Prostate gland (tissue), 2 donors: ENCODE data around the gene MRE11. TPM values are rescaled to one million over a fixed set of nuclear protein-coding genes. Genes with fewer than 3 reads are reported as not detected.

ENCODE experiments used
- DNase-seq: peaks from one replicate; pipeline ENCODE4 v3.0.0-alpha.2; 2019; ENCODE audit warnings: low spot score
- H3K27ac ChIP-seq, 2 donors: fragments of 200-600 bp; sonication (generic); 2 replicates each; pipeline ENCODE4 v1.5.1; 2017 to 2019
- H3K27me3 ChIP-seq: fragments of 200-600 bp; sonication (generic); replicated peaks from 2 replicates; pipeline ENCODE4 v1.5.1; 2019; ENCODE audit not compliant: insufficient read depth
- H3K36me3 ChIP-seq, 2 donors: fragments of 200-600 bp; sonication (generic); 1 replicate in 1 of 2; 2 replicates in 1 of 2; pipeline versions ENCODE4 v1.5.1 to v1.8.1; 2017 to 2019
- H3K4me1 ChIP-seq: fragments of 200-600 bp; sonication (generic); replicated peaks from 2 replicates; pipeline ENCODE4 v1.5.1; 2019
- H3K4me3 ChIP-seq, 2 donors: fragments of 200-600 bp; sonication (generic); 2 replicates each; pipeline ENCODE4 v1.5.1; 2017 to 2019
- H3K9me3 ChIP-seq: fragments of 200-600 bp; sonication (generic); 2 replicates; pipeline ENCODE4 v1.5.1; 2017
- POLR2A ChIP-seq: fragments of 450-650 bp; IDR thresholded peaks from one replicate; pipeline ENCODE4 v1.6.1; 2016; ENCODE audit warnings: antibody characterized with exemption, mild to moderate bottlenecking
- POLR2AphosphoS5 ChIP-seq: sonication (generic); formaldehyde crosslinking; IDR thresholded peaks from one replicate; pipeline ENCODE4 v1.6.1; 2017; ENCODE audit warnings: antibody characterized with exemption
- WGBS: methylation state at CpG from one replicate; pipeline ENCODE4 v1.1.5; 2018; 5-methylcytosine and 5-hydroxymethylcytosine counted together
- intact Hi-C: fragments of 100-400 bp; cut with DNase I; formaldehyde crosslinking; loops from one replicate; pipeline ENCODE4 v1.14.2; 2022
- total RNA-seq, 2 donors: library from RNA; depleted of rRNA; stranded (reverse); fragments of >200 nt; gene quantifications; one replicate each; pipeline ENCODE4 v1.1.0, GENCODE V29; 2016
- TF ChIP-seq, protein P1 (sequence below), 4 experiments: fragments of 200-600 bp in 2 of 4; fragments of 450-650 bp in 2 of 4; sonication (generic) in 2 of 4; IDR thresholded peaks; 1 replicate in 3 of 4; 2 replicates in 1 of 4; pipeline ENCODE4 v1.5.1; 2016 to 2019; ENCODE audit warnings: antibody characterized with exemption in 4 of 4, mild to moderate bottlenecking in 2 of 4, moderate library complexity in 2 of 4

Gene MRE11
- total RNA-seq, 2 donors from 2014 or later, result 12.3 to 14.1 TPM

DNA sequence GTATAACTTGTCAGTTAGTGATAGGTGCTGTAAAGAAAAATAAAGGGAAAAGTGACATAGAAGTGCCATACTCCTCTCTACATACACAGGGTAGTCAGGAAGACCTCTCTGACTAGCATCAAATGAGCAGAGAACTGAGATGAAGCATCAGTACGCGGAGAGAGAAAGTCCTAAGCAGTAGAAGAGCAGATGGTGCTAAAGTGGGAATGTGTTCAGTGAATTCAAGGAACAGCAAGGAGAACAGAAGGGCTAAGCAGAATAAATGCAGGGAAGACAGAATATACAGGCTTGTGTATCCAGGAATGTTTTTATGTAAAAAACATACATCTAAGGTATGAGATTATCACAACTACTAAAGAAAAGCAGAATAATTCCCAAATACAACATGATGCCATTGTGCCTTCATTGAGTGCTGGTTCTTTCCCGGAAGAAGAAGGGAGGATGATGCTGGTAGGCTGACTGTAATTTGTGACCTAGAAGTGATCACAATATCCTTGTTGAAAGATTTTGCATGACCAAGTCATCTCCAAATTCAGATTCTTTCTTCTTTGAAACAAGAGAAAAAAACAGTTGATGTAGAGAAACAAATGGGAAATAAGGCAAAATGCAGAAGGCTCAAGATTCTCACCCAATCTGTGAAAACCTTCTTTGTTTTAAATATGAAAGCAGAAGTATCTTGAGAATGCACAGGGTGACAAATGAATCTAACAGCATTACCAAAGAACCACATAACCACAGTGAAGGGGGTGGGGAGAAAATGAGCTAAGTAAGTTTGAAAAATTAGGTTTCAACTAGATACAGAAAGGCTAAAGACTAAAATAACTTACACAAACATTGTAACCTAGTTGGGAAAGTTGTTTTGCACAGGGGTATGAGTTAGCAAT lies 20.5 kb downstream of the MRE11 start:
- intact Hi-C loops, result no loop called here

DNA sequence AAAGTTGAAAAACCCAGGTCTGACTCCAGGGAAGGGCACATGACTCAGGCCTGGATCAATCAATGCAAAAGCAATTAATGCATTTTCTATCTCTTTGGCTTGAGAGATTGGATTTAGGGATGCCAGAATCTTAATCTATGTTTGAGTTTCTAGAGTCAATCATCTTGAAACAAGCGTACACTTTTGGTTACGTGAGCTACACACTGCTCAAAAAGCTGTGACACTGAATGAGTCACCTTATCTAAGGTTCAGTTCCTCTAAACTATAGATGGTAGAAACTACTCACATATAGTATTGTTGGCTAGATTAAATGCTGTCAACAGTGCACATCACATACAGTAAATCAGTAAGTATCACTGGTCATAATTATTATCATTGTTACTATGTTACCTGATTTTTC lies 24.2 kb downstream of the MRE11 start:
- TF ChIP-seq POLR2A (no peak), POLR2AphosphoS5 (no peak)
- TF ChIP-seq, protein P1, sequence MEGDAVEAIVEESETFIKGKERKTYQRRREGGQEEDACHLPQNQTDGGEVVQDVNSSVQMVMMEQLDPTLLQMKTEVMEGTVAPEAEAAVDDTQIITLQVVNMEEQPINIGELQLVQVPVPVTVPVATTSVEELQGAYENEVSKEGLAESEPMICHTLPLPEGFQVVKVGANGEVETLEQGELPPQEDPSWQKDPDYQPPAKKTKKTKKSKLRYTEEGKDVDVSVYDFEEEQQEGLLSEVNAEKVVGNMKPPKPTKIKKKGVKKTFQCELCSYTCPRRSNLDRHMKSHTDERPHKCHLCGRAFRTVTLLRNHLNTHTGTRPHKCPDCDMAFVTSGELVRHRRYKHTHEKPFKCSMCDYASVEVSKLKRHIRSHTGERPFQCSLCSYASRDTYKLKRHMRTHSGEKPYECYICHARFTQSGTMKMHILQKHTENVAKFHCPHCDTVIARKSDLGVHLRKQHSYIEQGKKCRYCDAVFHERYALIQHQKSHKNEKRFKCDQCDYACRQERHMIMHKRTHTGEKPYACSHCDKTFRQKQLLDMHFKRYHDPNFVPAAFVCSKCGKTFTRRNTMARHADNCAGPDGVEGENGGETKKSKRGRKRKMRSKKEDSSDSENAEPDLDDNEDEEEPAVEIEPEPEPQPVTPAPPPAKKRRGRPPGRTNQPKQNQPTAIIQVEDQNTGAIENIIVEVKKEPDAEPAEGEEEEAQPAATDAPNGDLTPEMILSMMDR (IDR thresholded peaks at IDR 0.05), result no peak
- Histone ChIP-seq H3K36me3 (no peaks in the 10 kb centered on the region), H3K27ac (no peak overlapping the region), H3K4me1 (no peaks in the 10 kb centered on the region), H3K4me3 (no peak overlapping the region), H3K9me3 (no peaks in the 10 kb centered on the region), H3K27me3 (no peaks in the 10 kb centered on the region)
- intact Hi-C loops, result no loop called here
- DNase-seq, result no peak
- 92% methylated on average over 2 of the region's 2 CpGs for WGBS

More for the DNA sequence above, 20.5 kb downstream of the MRE11 start:
- Histone ChIP-seq H3K4me1 (no peaks in the 10 kb centered on the region), H3K36me3 (no peaks in the 10 kb centered on the region), H3K9me3 (no peaks in the 10 kb centered on the region), H3K27me3 (no peaks in the 10 kb centered on the region), H3K4me3 (no peak overlapping the region), H3K27ac (no peak overlapping the region)
- TF ChIP-seq, protein P1 (IDR thresholded peaks at IDR 0.05), result no peak
- TF ChIP-seq POLR2A (no peak), POLR2AphosphoS5 (no peak)
- WGBS, result 92% methylated on average over 3 of the region's 3 CpGs
- DNase-seq, result no peak

DNA sequence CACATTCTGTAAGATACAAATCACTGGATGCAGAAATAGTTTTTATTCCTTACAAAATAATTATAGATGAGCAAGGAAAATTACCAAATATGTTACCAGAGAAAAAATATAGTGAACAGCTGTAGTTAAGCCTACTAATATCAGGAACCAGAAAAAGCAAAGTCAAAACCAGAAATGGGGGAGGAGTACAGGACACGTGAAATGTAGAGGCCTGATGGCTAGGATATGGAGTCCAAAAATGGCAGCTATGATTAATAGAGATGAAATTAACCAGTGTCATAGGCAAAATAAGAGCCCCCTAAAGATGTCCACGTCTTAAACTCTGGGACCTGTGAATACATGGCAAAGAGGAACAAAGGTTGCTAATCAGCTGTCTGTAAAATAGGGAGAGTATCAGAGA lies 34.1 kb downstream of the MRE11 start:
- Histone ChIP-seq H3K36me3 (peaks cover 0 to 2% of the 10 kb centered on the region in 2 donors), H3K9me3 (no peaks in the 10 kb centered on the region), H3K27ac (no peak overlapping the region), H3K27me3 (no peaks in the 10 kb centered on the region), H3K4me3 (no peak overlapping the region), H3K4me1 (no peaks in the 10 kb centered on the region)
- DNase-seq, result no peak
- TF ChIP-seq, protein P1 (IDR thresholded peaks at IDR 0.05), result no peak
- intact Hi-C loops, result no loop called here
- 85% methylated on average over 2 of the region's 2 CpGs for WGBS

DNA sequence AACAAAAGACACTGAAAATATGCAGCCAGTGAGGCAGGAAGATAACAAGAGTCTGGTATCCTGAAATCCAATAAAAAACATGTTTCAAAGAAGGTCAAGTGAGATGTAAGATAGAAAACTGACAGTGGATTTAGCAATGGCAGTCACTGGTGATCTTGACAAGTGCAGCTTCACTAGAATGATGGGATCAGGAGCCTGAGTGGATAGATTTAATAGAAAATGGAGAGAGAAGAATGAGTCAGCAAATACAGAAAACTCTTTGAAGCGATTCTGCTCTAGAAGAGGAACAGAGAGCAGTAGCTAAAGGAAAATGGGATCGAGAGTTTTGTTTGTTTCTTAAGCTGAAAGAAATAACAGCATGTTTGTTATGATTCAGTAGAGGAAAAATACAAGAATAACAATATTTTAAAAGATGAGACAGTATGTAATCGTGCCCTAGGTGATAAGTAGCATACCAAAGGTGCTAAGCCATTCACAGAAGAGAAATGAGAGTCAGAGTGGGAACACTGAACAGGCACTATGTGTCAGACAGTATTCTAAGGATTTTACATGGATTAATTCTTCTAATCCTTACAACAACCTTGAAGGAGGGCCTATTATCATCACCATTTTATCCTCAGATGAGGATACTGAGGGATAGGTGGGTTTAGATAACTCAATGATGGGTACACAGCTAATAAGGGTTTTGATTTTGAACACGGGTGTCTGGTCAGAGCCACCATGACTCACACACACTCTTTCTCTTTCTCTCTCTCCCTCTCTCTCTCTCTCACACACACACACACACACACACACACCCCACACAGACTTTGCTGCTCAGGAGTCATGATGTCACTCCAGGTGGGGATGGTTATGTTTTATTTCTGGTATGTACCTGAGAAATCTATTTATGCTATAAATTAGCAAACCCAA lies 36.3 kb downstream of the MRE11 start:
- Histone ChIP-seq H3K4me1 (no peaks in the 10 kb centered on the region), H3K27ac (no peak overlapping the region), H3K4me3 (no peak overlapping the region), H3K27me3 (no peaks in the 10 kb centered on the region), H3K36me3 (peaks cover 0 to 2% of the 10 kb centered on the region in 2 donors), H3K9me3 (no peaks in the 10 kb centered on the region)
- TF ChIP-seq POLR2AphosphoS5 (no peak), POLR2A (no peak)
- intact Hi-C loops, result no loop called here
- no peak for DNase-seq
- WGBS, result 83% methylated on average over 4 of the region's 4 CpGs

DNA sequence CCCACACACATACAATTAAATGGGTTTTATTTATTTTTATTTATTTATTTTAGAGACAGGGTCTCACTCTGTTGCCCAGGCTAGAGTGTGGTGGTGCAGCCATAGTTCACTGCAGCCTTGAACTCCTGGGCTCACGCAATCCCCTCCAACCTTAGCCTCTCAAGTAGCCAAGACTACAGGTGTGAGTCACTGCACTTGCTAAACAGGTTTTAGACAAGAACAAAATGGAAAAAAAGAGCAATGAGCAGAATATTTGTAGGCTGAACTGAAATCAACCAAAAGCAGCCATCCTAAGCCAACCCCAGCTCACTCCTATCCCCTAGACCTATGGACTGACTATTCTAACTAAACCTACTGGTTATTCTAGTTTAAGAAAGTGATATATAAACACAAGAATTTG lies 37.8 kb downstream of the MRE11 start:
- no peak for DNase-seq
- Histone ChIP-seq H3K4me1 (no peaks in the 10 kb centered on the region), H3K27me3 (no peaks in the 10 kb centered on the region), H3K27ac (no peak overlapping the region), H3K9me3 (no peaks in the 10 kb centered on the region), H3K36me3 (no peaks in the 10 kb centered on the region), H3K4me3 (no peak overlapping the region)
- WGBS, result 92% methylated on average over 1 of the region's 1 CpG
- intact Hi-C loops, result no loop called here
- no peak for TF ChIP-seq POLR2AphosphoS5
- TF ChIP-seq POLR2A, result no peak
- TF ChIP-seq, protein P1 (IDR thresholded peaks at IDR 0.05), result no peak
